Measurements from ENCODE around the gene VSIR. TPM values are rescaled to one million over a fixed set of nuclear protein-coding genes. Genes with fewer than 3 reads are reported as not detected.
A peak's percentile ranks its signal among the peaks of the same experiment; 100 is the strongest.

Gene VSIR
- polyA plus RNA-seq (2012; rRNA removed): 8.7 and 11.3 TPM in 2 replicates
- polyA plus RNA-seq (2012; cell fraction: cytosol; rRNA removed): 3.7 and 5.9 TPM in 2 replicates
- 8.9 and 12.7 TPM in 2 replicates for polyA plus RNA-seq (2012; cell fraction: nucleus; rRNA removed)

- H3K4me3 ChIP-seq (ENCODE audit: low read depth in 2 of 2, low read length in 1 of 2): peak within 1 kb of the TSS; percentile 65 to 68
- CTCF ChIA-PET: interaction anchor here (0.6 to 4.3 kb wide), 48 partner anchors 10 to 389 kb away, joined by 3 to 51 read pairs (median 5); no protein-coding TSS in a partner anchor
- TF ChIP-seq ELF1 (IDR thresholded peaks at IDR 0.05) (no peak), JUND (IDR thresholded peaks at IDR 0.05) (no peak), FOSL2 (IDR thresholded peaks at IDR 0.05; ENCODE audit: borderline replicate concordance, low read depth) (no peak), USF2 (IDR thresholded peaks at IDR 0.05; ENCODE audit: borderline replicate concordance, low read depth, low read length) (0 out of 2 replicates have a peak, but pooled peaks have one; percentile 12), SIN3A (IDR thresholded peaks at IDR 0.05; ENCODE audit: borderline replicate concordance, low read depth, low read length) (peak; percentile 17; the same call in 1 of the 2 replicates), CTCF (IDR thresholded peaks at IDR 0.05) (peak; percentile 73), EZH2phosphoT487 (IDR thresholded peaks at IDR 0.05; ENCODE audit: borderline replicate concordance, low read depth) (no peak), ZBTB33 (IDR thresholded peaks at IDR 0.05; ENCODE audit: borderline replicate concordance, low read depth) (no peak), SMC3 (IDR thresholded peaks at IDR 0.05; ENCODE audit: low read depth, low read length) (peak; percentile 59), RCOR1 (IDR thresholded peaks at IDR 0.05; ENCODE audit: low read length) (no peak), RAD21 (IDR thresholded peaks at IDR 0.05; ENCODE audit: low read length) (peak; percentile 60), REST (IDR thresholded peaks at IDR 0.05; ENCODE audit: low read depth, low read length) (no peak), RFX5 (IDR thresholded peaks at IDR 0.05; ENCODE audit: low read length) (no peak), MEF2A (IDR thresholded peaks at IDR 0.05; ENCODE audit: borderline replicate concordance, low read depth) (no peak), MAX (IDR thresholded peaks at IDR 0.05; ENCODE audit: low read depth) (no peak), MXI1 (IDR thresholded peaks at IDR 0.05; ENCODE audit: low read depth, low read length) (peak; percentile 53)
- H3K79me2 ChIP-seq (ENCODE audit: insufficient read depth): no peaks in the 10 kb centered on the region
- H3K4me1 ChIP-seq (ENCODE audit: control insufficient read depth in 1 of 2, insufficient read depth in 2 of 2, low read depth in 1 of 2, low read length in 1 of 2): peaks cover 15 to 16% of the 10 kb centered on the region in 2 experiments; a peak in 3 of 4 replicates
- peak within 1 kb of the TSS; percentile 52; the same call in 1 of the 2 replicates for H3K9ac ChIP-seq
- H3K27ac ChIP-seq (ENCODE audit: low read depth in 2 of 2, low read length in 1 of 2): no peak within 1 kb of the TSS; a peak in 2 of 4 replicates
- H3K36me3 ChIP-seq (replicated peaks in 1 of 2; ENCODE audit: control insufficient read depth in 1 of 2, insufficient read depth in 2 of 2, low read length in 1 of 2): no peaks in the 10 kb centered on the region
- WGBS (ENCODE audit: low lambda C conversion rate): 11% methylated on average over 13 of the region's 55 CpGs
- peaks cover 3% of the 10 kb centered on the region for H3F3A ChIP-seq (replicated peaks; ENCODE audit: insufficient read depth)
- no peaks in the 10 kb centered on the region for H3K9me2 ChIP-seq
- H3K27me3 ChIP-seq (ENCODE audit: insufficient read depth): no peaks in the 10 kb centered on the region
- peak within 1 kb of the TSS; percentile 89 for H2AFZ ChIP-seq (ENCODE audit: low read depth)
- POLR2A ChIA-PET: interaction anchor here (0.8 to 2.4 kb wide), 3 partner anchors 11 to 78 kb away, joined by 3 to 10 read pairs (median 3); partner anchors contain the start of gene PSAP
- H4K20me1 ChIP-seq (ENCODE audit: insufficient read depth): no peaks in the 10 kb centered on the region
- H3K4me2 ChIP-seq: peak within 1 kb of the TSS; percentile 73
- DNase-seq: peak; percentile 99
- H3K9me3 ChIP-seq: no peaks in the 10 kb centered on the region
These were observed at the start of gene VSIR for GRCh38 chr10:71773221-71773971. Gene VSIR (minus strand): TSS chr10:71773520. CDS start chr10:71773439, 81 bp downstream.
